RWPE2 (cell line): ENCODE results near the gene CHPF.

Experiments
- ATAC-seq: fragments of 200-7000 bp; cut with Tn5 transposase; 3 replicates; pipeline ENCODE4 v1.9.1; 2021; ENCODE audit warnings: low read depth
- DNase-seq: peaks from one replicate; pipeline ENCODE4 v3.0.0-alpha.2; 2020; ENCODE audit warnings: low spot score
- H3K27ac ChIP-seq: fragments of 450-650 bp; 2 replicates; pipeline ENCODE4 v1.5.1; 2017; ENCODE audit warnings: mild to moderate bottlenecking; ENCODE audit not compliant: poor library complexity, severe bottlenecking
- H3K27me3 ChIP-seq: fragments of 250-450 bp; sonication (Bioruptor Pico); 2 replicates; pipeline ENCODE4 v1.5.1; 2021; ENCODE audit warnings: mild to moderate bottlenecking, moderate library complexity; ENCODE audit not compliant: insufficient read depth, poor library complexity, severe bottlenecking
- H3K36me3 ChIP-seq: fragments of 250-450 bp; sonication (Bioruptor Pico); 2 replicates; pipeline ENCODE4 v1.5.1; 2020; ENCODE audit warnings: low read depth, mild to moderate bottlenecking, moderate library complexity
- H3K4me1 ChIP-seq: fragments of 250-450 bp; sonication (Bioruptor Pico); 2 replicates; pipeline ENCODE4 v1.5.1; 2021; ENCODE audit warnings: mild to moderate bottlenecking, moderate library complexity; ENCODE audit not compliant: insufficient read depth, poor library complexity, severe bottlenecking
- H3K4me3 ChIP-seq: fragments of 250-450 bp; sonication (Bioruptor Pico); 2 replicates; pipeline ENCODE4 v1.5.1; 2021; ENCODE audit warnings: mild to moderate bottlenecking, moderate library complexity; ENCODE audit not compliant: severe bottlenecking
- H3K9me3 ChIP-seq: fragments of 250-450 bp; sonication (Bioruptor Pico); 2 replicates; pipeline ENCODE4 v1.5.1; 2021; ENCODE audit warnings: mild to moderate bottlenecking, moderate library complexity; ENCODE audit not compliant: severe bottlenecking
- TF ChIP-seq, protein P1 (sequence below): fragments of 450-650 bp; IDR thresholded peaks from one replicate; pipeline ENCODE4 v1.5.1; 2017; ENCODE audit warnings: mild to moderate bottlenecking, moderate library complexity; ENCODE audit not compliant: poor library complexity, severe bottlenecking

The CHPF gene

DNA sequence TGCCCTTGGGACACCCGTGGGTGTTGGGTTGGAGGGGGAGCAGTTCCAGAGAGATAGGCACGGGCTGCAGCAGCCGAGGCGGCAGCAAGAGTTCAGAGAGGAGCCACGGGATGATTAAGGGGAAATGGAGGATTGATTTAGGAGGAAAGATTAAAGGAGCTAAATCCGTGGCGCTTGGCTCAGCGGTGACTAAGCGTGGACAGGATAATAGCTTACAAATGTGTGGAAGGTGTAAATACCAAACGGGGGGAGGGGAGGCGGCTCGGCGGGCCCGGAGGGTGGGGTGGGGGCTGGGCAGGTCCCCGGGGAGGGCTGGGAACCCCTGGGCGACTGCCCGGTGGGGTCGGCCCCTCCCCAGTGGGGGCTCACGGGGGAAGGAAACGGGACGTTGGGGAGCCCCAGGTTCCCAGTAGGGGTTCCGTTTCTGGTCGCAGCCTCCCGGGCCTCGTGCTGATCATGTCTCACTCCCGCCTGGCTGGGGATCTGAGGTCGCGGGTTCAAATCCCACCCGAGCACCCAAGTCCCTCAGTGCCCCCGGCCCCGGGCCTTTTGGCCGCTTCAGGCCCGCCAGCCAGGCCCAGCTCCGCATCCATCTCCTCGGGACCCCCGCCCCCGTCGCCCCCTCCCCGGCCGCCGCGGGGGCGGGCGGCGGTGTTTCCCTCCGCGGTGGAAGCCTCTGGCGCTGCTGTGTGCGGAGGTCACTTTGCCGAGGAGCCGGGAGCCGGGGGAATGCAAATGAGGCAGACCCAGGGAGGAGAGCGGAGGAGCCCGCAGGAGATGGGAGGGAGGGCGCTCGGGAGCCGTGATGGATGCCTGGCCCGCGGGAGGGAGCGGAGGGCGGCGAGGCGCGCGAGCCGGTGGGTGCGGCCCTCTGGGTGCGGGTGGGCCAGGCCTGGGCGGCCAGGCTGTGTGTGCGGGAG, 21.2 kb downstream of the CHPF start:
- H3K27ac ChIP-seq: no peak overlapping the region
- ATAC-seq (peak; percentile 67), DNase-seq (no peak)
- H3K27me3 ChIP-seq: peaks cover 2% of the 10 kb centered on the region
- TF ChIP-seq, protein P1, sequence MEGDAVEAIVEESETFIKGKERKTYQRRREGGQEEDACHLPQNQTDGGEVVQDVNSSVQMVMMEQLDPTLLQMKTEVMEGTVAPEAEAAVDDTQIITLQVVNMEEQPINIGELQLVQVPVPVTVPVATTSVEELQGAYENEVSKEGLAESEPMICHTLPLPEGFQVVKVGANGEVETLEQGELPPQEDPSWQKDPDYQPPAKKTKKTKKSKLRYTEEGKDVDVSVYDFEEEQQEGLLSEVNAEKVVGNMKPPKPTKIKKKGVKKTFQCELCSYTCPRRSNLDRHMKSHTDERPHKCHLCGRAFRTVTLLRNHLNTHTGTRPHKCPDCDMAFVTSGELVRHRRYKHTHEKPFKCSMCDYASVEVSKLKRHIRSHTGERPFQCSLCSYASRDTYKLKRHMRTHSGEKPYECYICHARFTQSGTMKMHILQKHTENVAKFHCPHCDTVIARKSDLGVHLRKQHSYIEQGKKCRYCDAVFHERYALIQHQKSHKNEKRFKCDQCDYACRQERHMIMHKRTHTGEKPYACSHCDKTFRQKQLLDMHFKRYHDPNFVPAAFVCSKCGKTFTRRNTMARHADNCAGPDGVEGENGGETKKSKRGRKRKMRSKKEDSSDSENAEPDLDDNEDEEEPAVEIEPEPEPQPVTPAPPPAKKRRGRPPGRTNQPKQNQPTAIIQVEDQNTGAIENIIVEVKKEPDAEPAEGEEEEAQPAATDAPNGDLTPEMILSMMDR: no peak
- H3K4me3 ChIP-seq: no peak overlapping the region
- H3K9me3 ChIP-seq: no peaks in the 10 kb centered on the region
- peaks cover 4% of the 10 kb centered on the region for H3K4me1 ChIP-seq
- no peaks in the 10 kb centered on the region for H3K36me3 ChIP-seq

DNA sequence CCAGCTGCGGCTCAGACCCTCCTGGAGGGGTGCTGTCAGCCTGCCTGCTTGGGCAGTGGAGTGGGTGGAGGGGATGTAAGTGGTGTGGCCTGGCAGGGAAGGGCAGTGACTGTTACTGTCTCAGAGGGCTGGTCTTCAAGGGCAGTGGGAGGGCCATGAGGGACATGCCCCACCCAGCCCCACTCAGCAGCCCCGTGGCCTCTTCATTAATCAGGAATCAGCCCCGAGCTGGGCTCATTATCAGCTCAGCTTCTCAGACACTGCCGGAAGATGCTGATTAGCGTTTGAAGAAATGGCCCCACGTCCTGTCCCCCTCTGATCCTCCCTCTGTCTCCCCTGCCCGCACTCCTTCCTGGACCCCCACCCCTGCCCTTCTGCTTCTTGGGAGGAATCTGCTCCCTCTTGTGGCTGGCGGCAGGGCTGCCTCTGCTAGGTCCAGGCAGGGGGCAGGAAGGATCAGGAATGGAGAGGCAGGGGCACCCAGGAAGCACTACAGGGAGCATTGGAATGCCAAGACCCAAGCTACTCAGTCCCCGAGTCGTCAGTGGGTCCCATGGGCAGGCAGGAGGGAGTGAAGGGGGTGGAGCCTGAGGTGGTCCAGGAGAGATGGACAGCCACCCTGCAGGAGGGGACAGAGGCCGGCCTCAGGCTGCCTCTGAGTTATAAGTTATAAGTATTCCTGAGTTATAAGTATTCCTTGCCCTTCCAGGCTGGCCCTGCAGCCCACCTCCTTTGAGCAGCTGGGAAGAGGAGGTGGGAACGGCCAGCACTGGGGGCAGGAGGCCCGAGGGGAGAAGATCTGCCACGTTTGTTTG, 22.3 kb downstream of the CHPF start:
- H3K27ac ChIP-seq: no peak overlapping the region
- DNase-seq (no peak), ATAC-seq (peak; percentile 47; the same call in 2 of the 3 replicates)
- H3K4me1 ChIP-seq: peaks cover 4% of the 10 kb centered on the region
- H3K27me3 ChIP-seq: peaks cover 4% of the 10 kb centered on the region
- no peaks in the 10 kb centered on the region for H3K36me3 ChIP-seq
- no peak overlapping the region for H3K4me3 ChIP-seq
- TF ChIP-seq, protein P1: peak; percentile 49
- H3K9me3 ChIP-seq: no peaks in the 10 kb centered on the region

DNA sequence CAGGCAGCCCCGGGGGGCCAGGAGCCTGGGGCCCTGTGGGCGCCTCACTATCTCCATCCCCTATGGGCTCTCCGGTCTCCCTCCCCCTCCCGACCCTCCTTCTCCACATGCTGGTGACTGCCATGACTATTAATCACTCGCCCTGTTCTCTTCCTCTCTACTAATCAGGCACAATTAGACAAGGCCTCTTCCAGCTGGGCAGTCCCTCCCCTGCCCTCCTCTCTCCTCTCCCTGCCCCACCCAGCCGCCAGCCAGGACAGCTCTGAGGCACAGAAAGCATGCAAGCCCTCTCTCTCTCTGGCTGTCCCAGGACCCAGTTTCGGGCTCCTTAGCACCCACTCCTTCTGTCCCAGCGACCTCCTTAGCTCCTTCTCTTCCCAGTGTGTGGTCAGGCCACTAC, 23.5 kb downstream of the CHPF start:
- Histone ChIP-seq H3K36me3 (no peaks in the 10 kb centered on the region), H3K27ac (no peak overlapping the region), H3K4me3 (no peak overlapping the region), H3K27me3 (peaks cover 7% of the 10 kb centered on the region), H3K4me1 (peaks cover 4% of the 10 kb centered on the region), H3K9me3 (no peaks in the 10 kb centered on the region)
- ATAC-seq: no peak
- no peak for DNase-seq
- TF ChIP-seq, protein P1: no peak

DNA sequence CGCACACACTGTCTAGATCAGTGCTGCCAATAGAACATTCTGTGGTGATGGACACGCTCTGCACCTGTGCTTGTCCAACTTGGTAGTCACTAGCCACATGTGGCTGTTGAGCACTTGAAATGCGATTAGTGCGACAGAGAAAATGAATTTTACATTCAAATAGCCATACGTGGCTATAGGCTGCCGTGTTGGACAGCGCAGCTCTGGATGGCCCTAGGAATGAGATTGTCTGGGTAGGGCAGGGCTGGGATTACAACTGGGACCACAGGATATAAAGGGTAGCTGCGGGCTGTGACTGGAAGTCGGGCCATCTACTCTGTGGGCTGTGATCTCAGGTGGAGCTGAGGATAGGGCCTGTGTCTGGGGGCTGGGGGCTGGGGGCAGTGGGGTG, 24.1 kb downstream of the CHPF start:
- Histone ChIP-seq H3K9me3 (no peaks in the 10 kb centered on the region), H3K4me3 (no peak overlapping the region), H3K36me3 (no peaks in the 10 kb centered on the region), H3K4me1 (peaks cover 4% of the 10 kb centered on the region), H3K27ac (no peak overlapping the region), H3K27me3 (peaks cover 13% of the 10 kb centered on the region)
- TF ChIP-seq, protein P1: no peak
- no peak for DNase-seq
- ATAC-seq: no peak
